ENCODE results near the gene TBC1D23.
A peak's percentile ranks its signal among the peaks of the same experiment; 100 is the strongest.
"Not testable (repeated sequence)": the region's sequence is repeated elsewhere in the genome, so short reads cannot be mapped to it uniquely, and the experiment has no call there.

TBC1D23 gene

DNA sequence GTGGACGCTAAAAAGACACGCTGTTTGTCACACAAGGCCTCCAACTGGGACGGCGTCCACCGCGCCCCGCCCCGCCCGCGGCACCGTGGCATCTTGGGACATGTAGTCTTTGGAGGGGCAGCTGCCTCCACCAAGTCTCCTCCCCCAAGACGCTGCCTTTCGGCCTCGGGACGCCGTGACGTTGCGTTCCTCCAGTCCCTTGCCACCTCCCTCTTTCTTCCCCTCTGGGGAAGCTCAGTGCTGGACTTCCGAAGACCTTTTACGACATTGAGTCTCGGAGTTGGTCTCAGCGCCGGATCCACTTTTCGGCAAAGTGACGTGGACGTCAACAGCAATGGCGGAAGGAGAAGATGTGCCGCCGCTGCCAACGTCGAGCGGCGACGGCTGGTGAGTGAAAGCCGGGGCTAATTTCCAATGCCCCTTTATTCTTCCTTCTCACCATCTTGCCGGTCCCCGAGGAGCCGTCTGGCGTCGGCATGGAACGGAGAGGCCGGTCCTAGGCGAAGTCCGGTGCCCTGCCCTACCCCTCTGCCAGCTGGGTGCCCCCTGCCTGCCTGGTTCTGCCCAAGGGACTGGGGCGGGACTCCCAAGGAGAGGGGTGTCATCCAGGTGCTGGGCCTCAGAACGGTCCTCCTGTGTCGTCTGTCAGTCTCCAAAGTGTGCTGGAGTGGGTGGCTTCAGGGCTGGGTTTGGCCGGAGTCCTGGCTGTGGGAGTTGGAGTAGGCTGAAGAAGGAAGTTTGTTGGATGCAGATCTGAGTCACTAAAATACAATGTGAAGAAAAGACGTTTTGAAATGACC, at the start of gene TBC1D23:
Gene TBC1D23 (plus strand): TSS at position 308 of the 800 bp plus-strand sequence. CDS start 27 bp downstream, at position 335.
- DNase-seq = peak; percentile 100
- in situ Hi-C loops (cut with MboI; ENCODE audit: low pct_unique_long_range_greater_than_20kb, low sequenced_read_pairs) = no loop called here

DNA sequence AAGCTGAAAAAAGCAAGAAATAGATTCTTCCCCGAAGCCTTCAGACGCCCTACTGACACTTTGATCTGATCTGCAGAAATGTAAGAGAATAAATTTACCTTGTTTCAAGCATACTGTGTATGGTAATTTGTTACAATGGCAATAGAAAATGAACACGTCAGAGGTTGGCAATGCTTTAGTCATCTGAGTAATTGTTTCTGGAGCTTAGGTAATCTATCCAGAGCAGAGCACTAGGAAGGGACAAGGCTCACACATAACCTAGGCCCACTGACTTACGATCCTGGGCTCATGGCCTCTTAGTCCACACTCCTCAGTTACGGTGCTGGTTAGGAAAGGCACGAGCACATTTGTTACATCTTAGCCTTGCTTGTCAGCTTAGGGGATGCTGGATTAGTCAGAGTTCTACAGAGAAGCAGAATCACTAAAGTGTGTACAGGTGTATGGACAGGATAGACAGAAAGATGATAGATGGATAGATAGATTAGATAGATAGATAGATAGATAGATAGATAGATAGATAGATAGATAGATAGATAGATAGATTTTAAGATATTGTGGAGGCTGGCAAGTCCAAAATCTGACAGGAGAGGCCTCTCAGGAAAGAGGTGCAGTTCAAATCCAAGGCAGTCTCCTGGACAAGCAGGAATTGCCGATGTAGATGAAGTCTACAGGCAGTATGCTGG, 46.8 kb upstream of the TBC1D23 start:
- no peak for DNase-seq
- in situ Hi-C loops (cut with MboI; ENCODE audit: low pct_unique_long_range_greater_than_20kb, low sequenced_read_pairs) = no loop called here

DNA sequence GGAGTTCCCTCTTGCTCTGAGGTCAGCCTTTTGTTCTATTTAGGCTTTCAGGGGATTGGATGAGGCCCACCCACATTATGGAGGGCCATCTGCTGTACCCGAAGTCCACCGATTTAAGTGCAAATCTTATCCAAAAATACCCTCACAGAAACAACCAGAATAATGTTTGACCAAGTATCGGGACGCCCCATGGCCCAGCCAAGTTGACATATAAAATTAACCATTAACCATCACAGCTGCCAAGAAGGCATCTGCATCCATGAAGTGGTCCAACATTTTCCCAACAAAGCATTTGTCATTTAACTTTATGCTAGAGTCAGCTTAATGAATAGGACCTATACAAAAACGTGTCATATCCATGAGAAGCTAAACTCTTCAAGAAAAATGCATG, 46.2 kb upstream of the TBC1D23 start:
- in situ Hi-C loops (cut with MboI; ENCODE audit: low pct_unique_long_range_greater_than_20kb, low sequenced_read_pairs) = no loop called here
- no peak for DNase-seq

DNA sequence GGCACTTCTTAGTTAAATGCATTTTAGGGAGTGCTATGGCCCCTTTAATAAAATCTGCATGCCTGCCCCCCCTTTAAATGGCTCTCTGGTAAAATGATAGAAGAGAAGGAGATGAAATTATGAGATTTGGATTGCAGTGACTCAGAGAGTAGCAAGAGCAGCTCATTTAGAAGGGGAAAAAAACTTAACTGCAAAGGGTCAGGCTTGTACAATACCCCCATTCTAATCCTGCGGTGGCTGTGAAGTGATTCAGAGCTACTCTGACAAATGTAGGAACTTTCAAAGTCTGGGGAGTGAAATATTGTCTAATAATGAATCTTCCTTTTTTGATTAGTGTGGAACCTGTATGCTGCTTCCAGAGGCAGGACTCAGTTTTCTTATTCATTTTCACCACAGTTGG, 44.1 kb upstream of the TBC1D23 start:
- in situ Hi-C loops (cut with MboI; ENCODE audit: low pct_unique_long_range_greater_than_20kb, low sequenced_read_pairs) = no loop called here
- DNase-seq = no peak

DNA sequence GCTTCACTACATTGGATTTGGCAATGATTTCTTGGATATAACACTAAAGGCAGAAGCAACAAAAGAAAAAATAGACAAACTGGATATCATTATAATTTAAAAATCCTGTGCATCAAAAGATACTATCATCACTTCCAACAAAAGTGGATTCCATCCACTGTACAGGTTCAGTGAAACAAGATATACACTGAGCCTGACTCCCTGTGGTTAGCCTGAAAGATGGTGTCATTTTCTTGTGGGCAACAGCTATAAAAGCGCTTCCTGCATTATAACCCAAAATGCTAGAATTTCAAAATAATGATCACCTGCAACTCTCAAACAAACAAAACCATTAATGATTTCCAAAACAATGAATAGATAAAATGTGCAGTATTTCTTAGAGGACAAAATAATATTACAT, 39.6 kb upstream of the TBC1D23 start:
- DNase-seq = no peak
- in situ Hi-C loops (cut with MboI; ENCODE audit: low pct_unique_long_range_greater_than_20kb, low sequenced_read_pairs) = no loop called here

DNA sequence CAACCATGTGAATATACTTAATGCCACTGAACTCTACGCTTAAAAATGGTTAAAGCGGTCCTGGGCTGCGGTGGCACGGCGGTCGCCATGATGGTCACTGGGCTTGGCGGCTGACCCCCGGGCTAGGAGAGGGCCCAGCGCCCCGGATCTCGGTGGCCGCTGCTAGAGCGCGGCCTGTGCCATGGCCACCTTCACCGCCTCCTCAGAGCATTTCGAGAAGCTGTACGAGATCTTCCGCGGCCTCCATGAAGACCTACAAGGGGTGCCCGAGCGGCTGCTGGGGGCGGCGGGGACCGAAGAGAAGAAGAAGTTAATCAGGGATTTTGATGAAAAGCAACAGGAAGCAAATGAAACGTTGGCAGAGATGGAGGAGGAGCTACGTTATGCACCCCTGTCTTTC, 35.6 kb upstream of the TBC1D23 start:
- in situ Hi-C loops (cut with MboI; ENCODE audit: low pct_unique_long_range_greater_than_20kb, low sequenced_read_pairs) = no loop called here
- DNase-seq = no peak

DNA sequence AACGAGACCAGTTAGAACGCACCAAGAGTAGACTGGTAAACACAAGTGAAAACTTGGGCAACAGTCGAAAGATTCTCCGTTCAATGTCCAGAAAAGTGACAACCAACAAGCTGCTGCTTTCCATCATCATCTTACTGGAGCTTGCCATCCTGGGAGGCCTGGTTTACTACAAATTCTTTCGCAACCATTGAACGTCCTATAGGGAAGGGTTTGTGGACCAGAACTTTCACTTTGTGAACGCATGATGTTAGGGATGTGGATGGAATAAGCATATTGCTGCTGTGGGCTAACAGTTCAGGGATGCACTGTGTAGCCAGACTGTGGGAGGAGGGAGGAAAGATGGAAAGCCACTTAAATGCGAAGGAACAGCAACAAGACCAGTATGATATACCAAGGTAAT, 34.9 kb upstream of the TBC1D23 start:
- no peak for DNase-seq
- in situ Hi-C loops (cut with MboI; ENCODE audit: low pct_unique_long_range_greater_than_20kb, low sequenced_read_pairs) = no loop called here

DNA sequence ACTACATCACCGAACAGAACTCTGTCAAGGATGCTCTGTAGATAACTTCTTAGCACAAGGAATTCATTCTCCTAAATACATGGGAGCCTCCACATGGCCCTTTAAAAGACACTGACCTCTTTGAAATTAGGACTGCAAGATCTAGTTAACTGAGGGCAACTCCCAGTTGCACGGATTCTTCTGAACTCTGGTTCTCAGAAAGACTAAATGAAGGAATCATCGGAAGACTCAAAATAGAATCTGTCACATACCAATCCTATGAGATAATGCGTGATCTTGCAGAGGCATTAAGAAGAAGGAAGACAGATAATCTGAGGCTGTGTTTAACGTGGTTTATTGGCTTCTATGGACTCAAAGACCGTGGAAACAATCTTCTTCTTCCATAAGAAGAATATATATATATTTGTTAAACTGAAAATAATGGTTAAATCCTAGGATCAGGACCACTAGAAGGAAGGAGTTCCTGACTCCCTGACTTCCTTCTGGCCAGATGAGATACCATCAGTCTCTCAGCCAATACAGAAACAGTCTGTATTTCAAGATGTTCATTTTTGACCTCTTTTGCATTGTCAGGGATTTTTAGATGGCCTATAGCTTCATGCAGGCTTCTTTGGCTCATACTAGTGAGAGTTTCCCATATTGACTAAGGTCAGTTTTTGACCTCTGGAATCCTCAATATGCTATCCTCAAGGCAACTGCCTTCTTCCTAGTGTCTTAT, 33.9 kb upstream of the TBC1D23 start:
- peak; percentile 47 for DNase-seq
- in situ Hi-C loops (cut with MboI; ENCODE audit: low pct_unique_long_range_greater_than_20kb, low sequenced_read_pairs) = no loop called here

DNA sequence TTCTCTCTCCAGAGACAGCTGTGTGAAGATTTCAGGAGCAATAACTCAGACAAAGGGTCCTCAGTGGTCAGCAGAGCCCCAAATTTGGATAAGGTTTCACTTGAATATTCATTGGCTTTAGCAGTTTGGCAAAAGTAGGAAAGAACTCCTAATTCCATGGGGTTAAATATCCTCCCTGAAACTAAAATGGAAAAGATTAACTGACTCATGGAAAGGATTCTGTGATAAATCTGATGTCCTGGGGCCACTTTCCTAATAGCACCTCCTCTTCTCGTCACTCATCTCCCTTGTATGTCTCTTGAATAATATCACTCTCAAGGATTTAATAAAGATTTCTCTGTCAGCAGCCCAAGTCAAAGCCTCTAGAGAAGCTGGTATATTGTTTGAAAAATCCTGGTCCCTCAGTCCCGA, 33.3 kb upstream of the TBC1D23 start:
- in situ Hi-C loops (cut with MboI; ENCODE audit: low pct_unique_long_range_greater_than_20kb, low sequenced_read_pairs) = no loop called here
- no peak for DNase-seq

DNA sequence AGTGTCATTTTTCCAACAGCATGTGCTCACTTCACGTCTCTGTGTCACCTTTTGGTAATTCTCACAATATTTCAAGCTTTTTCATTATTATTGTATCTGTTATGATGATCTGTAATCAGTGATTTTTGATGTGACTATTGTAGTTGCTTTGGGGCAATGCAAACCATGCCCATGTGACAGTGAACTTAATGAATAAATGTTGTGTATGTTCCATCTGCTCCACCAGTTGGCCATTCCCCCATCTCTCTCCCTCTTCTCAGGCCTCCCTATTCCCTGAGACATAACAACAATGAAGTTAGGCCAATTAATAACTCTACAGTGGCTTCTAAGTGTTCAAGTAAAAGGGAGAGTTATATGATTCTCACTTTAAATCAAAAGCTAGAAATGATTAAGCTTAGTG, 32.5 kb upstream of the TBC1D23 start:
- in situ Hi-C loops (cut with MboI; ENCODE audit: low pct_unique_long_range_greater_than_20kb, low sequenced_read_pairs) = no loop called here
- no peak for DNase-seq

DNA sequence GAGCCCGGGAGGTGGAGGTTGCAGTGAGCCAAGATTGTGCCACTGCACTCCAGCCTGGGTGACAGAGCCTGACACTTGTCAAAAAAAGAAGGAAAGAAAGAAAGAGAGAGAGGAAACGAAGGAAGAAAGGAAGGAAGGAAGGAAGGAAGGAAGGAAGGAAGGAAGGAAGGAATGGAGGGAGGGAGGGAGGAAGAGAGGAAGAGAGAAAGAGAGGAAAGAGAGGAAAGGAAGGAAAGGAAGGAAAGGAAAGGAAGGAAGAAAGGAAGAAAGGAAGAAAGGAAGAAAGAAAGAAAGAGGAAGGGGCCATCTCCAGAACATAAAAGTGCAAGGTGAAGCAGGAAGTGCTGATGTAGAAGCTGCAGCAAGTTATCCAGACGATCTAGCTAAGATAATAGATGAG, 31.6 kb upstream of the TBC1D23 start:
- DNase-seq; in situ Hi-C loops (cut with MboI; ENCODE audit: low pct_unique_long_range_greater_than_20kb, low sequenced_read_pairs): not testable (repeated sequence)

DNA sequence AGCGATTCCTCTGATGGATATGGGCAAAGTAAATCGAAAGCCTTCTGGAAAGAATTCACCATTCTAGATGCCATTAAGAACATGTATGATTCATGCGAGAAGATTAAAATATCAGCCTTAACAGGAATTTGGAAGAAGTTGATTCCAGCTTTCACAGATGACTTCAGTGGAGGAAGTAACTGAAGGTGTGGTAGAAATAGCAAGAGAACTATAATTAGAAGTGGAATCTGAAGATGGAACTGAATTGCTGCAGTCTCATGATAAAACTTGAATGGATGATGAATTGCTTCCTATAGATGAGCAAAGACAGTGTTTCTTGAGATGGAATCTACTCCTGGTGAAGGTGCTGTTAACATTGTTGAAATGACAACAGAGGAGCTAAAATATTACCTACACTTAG, 30.1 kb upstream of the TBC1D23 start:
- no peak for DNase-seq

DNA sequence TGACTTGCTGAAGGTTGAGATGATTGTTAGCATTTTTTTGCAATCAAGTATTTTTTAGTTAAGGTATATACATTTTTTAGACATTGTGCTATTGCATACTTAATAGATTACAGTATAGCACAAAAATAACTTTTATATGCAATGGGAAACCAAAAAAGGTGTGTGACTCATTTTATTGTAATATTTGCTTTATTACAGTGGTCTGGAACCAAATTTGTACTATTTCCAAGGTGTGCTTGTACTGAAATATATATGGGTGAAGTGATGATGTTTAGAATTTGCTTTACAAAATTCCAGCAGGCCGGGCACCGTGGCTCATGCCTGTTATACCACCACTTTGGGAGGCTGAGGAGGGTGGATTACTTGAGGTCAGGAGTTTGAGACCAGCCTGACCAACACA, 29.1 kb upstream of the TBC1D23 start:
- in situ Hi-C loops (cut with MboI; ENCODE audit: low pct_unique_long_range_greater_than_20kb, low sequenced_read_pairs) = no loop called here
- DNase-seq = no peak

More for the DNA sequence above, 30.1 kb upstream of the TBC1D23 start:
- in situ Hi-C loops (cut with MboI; ENCODE audit: low pct_unique_long_range_greater_than_20kb, low sequenced_read_pairs) = no loop called here

DNA sequence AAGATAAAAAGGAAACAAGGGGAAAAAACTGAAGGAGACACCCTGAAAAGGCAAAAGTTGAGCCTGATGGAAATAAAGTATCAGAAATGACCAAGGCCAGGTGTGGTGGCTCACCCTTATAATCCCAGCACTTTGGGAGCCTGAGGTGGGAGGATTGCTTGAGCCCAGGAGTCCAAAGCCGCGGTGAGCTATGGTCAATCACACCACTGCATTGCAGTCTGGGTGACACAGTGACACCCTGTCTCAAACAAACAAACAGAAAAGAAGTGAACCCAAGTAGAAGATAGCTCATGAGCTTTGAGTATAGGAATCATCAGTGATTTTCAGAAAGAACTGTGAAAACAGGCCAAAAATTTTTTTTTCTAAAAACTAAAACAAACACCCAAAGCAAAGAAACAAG, 26.4 kb upstream of the TBC1D23 start:
- in situ Hi-C loops (cut with MboI; ENCODE audit: low pct_unique_long_range_greater_than_20kb, low sequenced_read_pairs) = no loop called here
- no peak for DNase-seq

DNA sequence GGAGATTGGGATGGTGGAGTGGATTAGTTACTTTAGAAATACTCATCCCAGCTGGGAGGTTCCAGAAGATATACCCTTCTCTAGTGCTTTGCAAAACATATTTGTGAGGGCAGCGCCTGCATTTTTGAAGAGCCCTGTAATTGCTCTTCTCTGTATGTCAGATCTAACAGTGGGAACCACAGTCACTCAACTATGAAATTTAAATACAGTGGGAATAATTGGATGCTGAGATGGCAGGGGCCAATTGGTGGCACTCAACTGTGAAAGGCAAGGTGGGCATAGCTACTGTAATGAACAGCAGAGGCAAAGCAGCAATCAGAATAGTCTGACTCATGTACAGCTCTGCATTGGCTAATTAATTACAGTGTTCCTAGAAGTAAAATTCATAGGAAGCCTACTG, 22.2 kb upstream of the TBC1D23 start:
- in situ Hi-C loops (cut with MboI; ENCODE audit: low pct_unique_long_range_greater_than_20kb, low sequenced_read_pairs) = no loop called here

DNA sequence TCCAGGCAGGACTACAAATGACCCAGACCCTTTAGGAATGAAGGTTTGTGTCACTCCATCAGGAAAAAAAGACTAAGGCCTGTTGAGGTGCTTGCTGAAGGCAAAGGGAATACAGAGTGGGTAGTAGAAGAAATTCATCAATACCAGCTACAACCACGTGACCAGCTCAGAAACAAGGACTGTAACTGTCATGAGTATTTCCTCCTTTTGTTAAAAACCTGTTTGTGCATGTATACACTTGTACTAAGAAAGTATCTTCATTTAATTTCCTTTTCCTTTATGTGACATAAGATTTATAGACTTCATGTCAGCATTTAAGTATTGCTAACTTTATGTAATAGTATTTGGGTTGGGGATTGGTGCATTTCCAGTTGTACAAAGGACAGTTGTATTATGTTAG, 18.3 kb upstream of the TBC1D23 start:
- not testable (repeated sequence) for DNase-seq
- in situ Hi-C loops (cut with MboI; ENCODE audit: low pct_unique_long_range_greater_than_20kb, low sequenced_read_pairs) = loop anchor here (10.0 kb wide), 1 partner anchor 168 kb away; no protein-coding TSS in a partner anchor

More for the DNA sequence above, 22.2 kb upstream of the TBC1D23 start:
- no peak for DNase-seq

DNA sequence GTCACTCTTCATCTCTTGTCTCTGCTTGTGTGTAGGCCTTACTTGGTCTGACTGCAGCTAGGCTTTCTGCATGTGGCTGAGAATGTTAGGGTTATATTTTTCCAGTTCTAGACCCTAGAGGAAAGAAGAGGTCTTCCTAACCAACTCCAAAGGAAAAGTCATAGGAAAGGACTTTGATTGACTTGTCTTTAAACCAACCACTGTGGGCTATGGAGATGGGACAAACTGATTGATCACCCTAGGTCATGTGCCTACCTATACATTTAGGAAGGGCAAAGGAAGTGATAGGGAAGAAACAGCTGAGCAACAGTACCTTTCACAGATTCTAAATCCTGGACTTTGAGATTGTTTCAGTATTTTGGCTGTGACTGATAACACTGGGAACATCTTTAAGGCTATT, 16.5 kb upstream of the TBC1D23 start:
- in situ Hi-C loops (cut with MboI; ENCODE audit: low pct_unique_long_range_greater_than_20kb, low sequenced_read_pairs) = loop anchor here (10.0 kb wide), 1 partner anchor 169 kb away; no protein-coding TSS in a partner anchor
- DNase-seq = no peak

DNA sequence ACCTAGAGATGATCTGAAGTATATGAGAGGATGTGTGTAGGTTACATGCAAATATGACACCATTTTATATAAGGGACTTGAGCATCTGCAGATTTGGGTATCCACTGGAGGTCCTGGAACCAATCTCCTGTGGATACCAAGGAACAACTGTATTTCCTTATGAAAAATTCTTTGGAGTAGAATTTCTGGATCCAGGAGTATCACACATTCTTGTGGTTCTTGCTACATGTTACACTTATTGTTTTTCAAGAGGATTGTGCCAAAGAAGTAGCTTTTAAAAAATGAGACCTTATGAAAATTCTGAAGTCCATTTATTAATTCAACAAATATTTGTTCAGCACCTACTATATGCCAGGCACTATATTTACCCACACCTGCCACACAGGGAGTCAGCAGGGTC, 15.7 kb upstream of the TBC1D23 start:
- no peak for DNase-seq
- in situ Hi-C loops (cut with MboI; ENCODE audit: low pct_unique_long_range_greater_than_20kb, low sequenced_read_pairs) = loop anchor here (10.0 kb wide), 1 partner anchor 170 kb away; no protein-coding TSS in a partner anchor

DNA sequence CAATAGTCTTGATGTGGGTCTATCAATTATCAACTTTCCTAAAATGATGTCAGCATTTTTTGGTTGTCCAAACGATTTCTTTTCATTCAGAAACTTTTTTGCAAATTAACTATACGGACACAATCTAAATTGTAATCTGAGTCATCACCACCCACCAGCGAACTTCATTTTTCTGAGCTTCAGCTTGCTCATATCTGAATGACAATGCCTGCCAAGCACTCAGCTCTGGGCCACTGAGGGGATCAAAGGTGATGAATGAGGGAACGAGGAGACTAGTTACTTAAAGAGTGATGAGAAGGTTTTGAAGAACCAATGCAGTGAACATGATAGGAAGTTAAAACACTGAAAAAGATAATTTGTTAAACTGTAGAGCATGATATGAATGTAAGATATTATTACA, 14.9 kb upstream of the TBC1D23 start:
- DNase-seq = no peak
- in situ Hi-C loops (cut with MboI; ENCODE audit: low pct_unique_long_range_greater_than_20kb, low sequenced_read_pairs) = loop anchor here (10.0 kb wide), 1 partner anchor 171 kb away; no protein-coding TSS in a partner anchor

DNA sequence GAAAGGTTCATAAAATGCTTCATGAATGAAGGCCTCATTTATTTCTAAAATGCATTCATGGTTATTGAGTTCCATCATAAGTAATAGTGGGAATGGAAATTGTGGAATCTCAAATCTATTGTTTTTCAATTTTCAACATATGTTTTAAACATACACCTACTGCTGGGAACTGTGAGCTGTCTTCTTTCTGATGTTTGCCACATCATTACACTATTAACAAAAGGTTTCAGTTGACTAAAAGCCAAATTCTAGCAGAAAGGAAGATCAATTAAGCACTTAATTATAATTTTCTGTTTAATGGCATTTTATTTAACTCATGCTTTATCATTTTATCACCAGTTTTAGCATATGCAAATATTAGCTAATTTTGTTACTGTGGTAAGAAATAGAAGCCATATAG, 13.8 kb upstream of the TBC1D23 start:
- DNase-seq = no peak
- in situ Hi-C loops (cut with MboI; ENCODE audit: low pct_unique_long_range_greater_than_20kb, low sequenced_read_pairs) = loop anchor here (10.0 kb wide), 1 partner anchor 172 kb away; no protein-coding TSS in a partner anchor

All from KBM-7 (cell line).